H9 (cell line): ENCODE measurements around the gene PARD3. TPM values are rescaled to one million over a fixed set of nuclear protein-coding genes. Genes with fewer than 3 reads are reported as not detected.

Source experiments
- DNase-seq: peaks from one replicate; pipeline ENCODE4 v3.0.0-alpha.2; 2017
- H2AFZ ChIP-seq: one replicate; pipeline ENCODE4 v1.6.1; 2013; ENCODE audit warnings: mild to moderate bottlenecking, low read length, control low read depth, moderate library complexity
- H2AK5ac ChIP-seq: 2 replicates; pipeline ENCODE4 v1.6.1; 2013; ENCODE audit warnings: low read length, control low read depth, mixed read lengths; ENCODE audit not compliant: insufficient read length
- H2BK120ac ChIP-seq: one replicate; pipeline ENCODE4 v1.6.1; 2013; ENCODE audit warnings: low read depth, mild to moderate bottlenecking, low read length, control low read depth, inconsistent platforms; ENCODE audit not compliant: poor library complexity, severe bottlenecking
- H2BK12ac ChIP-seq: 2 replicates; pipeline ENCODE4 v1.6.1; 2013; ENCODE audit warnings: low read length, control low read depth, mixed read lengths, low read depth; ENCODE audit not compliant: insufficient read length
- H2BK15ac ChIP-seq: 2 replicates; pipeline ENCODE4 v1.6.1; 2013; ENCODE audit warnings: low read depth, low read length, control low read depth
- H2BK20ac ChIP-seq: one replicate; pipeline ENCODE4 v1.6.1; 2013; ENCODE audit warnings: low read depth, mild to moderate bottlenecking, low read length, control low read depth, inconsistent platforms; ENCODE audit not compliant: poor library complexity, severe bottlenecking
- H2BK5ac ChIP-seq: 2 replicates; pipeline ENCODE4 v1.6.1; 2013; ENCODE audit warnings: low read length, control low read depth, mixed read lengths; ENCODE audit not compliant: insufficient read length
- H3K14ac ChIP-seq: 2 replicates; pipeline ENCODE4 v1.6.1; 2013; ENCODE audit warnings: low read length, control low read depth; ENCODE audit not compliant: insufficient read depth
- H3K18ac ChIP-seq: 2 replicates; pipeline ENCODE4 v1.6.1; 2013; ENCODE audit warnings: low read depth, mild to moderate bottlenecking, mixed read lengths, low read length, control low read depth; ENCODE audit not compliant: insufficient read length
- H3K23ac ChIP-seq: 2 replicates; pipeline ENCODE4 v1.6.1; 2013; ENCODE audit warnings: low read length, control low read depth, mixed read lengths, low read depth; ENCODE audit not compliant: insufficient read length
- H3K23me2 ChIP-seq: 2 replicates; pipeline ENCODE4 v1.6.1; 2013; ENCODE audit warnings: low read depth, mild to moderate bottlenecking, mixed read lengths, low read length, control low read depth; ENCODE audit not compliant: insufficient read length, poor library complexity, severe bottlenecking
- H3K27ac ChIP-seq: 2 replicates; pipeline ENCODE4 v1.5.1; 2013; ENCODE audit warnings: low read length, control low read depth, mixed read lengths, low read depth; ENCODE audit not compliant: insufficient read length
- H3K27me3 ChIP-seq: 2 replicates; pipeline ENCODE4 v1.6.1; 2013; ENCODE audit warnings: low read length, control low read depth, inconsistent platforms; ENCODE audit not compliant: insufficient read depth
- H3K4ac ChIP-seq: 2 replicates; pipeline ENCODE4 v1.6.1; 2013; ENCODE audit warnings: low read depth, mild to moderate bottlenecking, control low read depth, inconsistent platforms, low read length, moderate library complexity
- H3K4me1 ChIP-seq: 2 replicates; pipeline ENCODE4 v1.6.1; 2013; ENCODE audit warnings: low read length, control low read depth, inconsistent platforms; ENCODE audit not compliant: insufficient read depth
- H3K4me2 ChIP-seq: 2 replicates; pipeline ENCODE4 v1.6.1; 2013; ENCODE audit warnings: low read length, control low read depth, mixed read lengths; ENCODE audit not compliant: insufficient read length, insufficient read depth
- H3K56ac ChIP-seq: 2 replicates; pipeline ENCODE4 v1.6.1; 2013; ENCODE audit warnings: low read depth, mild to moderate bottlenecking, mixed read lengths, low read length, control low read depth; ENCODE audit not compliant: insufficient read length
- H3K79me1 ChIP-seq: 2 replicates; pipeline ENCODE4 v1.6.1; 2013; ENCODE audit warnings: low read depth, mild to moderate bottlenecking, moderate library complexity, low read length, control low read depth, inconsistent platforms; ENCODE audit not compliant: insufficient read depth, poor library complexity, severe bottlenecking
- H3K79me2 ChIP-seq: 2 replicates; pipeline ENCODE4 v1.6.1; 2013; ENCODE audit warnings: low read length, control low read depth, inconsistent platforms; ENCODE audit not compliant: insufficient read depth
- H3K9ac ChIP-seq: 2 replicates; pipeline ENCODE4 v1.6.1; 2013; ENCODE audit warnings: low read length, control low read depth, mixed read lengths; ENCODE audit not compliant: insufficient read length; ENCODE audit errors: extremely low read depth
- H3K9me3 ChIP-seq: one replicate; pipeline ENCODE4 v1.6.1; 2013; ENCODE audit warnings: low read depth, low read length, inconsistent platforms; ENCODE audit not compliant: control insufficient read depth
- H3T11ph ChIP-seq: one replicate; pipeline ENCODE4 v1.6.1; 2013; ENCODE audit warnings: mild to moderate bottlenecking, low read length, control low read depth, inconsistent platforms
- H4K20me1 ChIP-seq: one replicate; pipeline ENCODE4 v1.6.1; 2013; ENCODE audit not compliant: control insufficient read depth, insufficient read length, insufficient read depth
- H4K5ac ChIP-seq: 2 replicates; pipeline ENCODE4 v1.6.1; 2013; ENCODE audit warnings: low read depth, mild to moderate bottlenecking, mixed read lengths, low read length, control low read depth; ENCODE audit not compliant: insufficient read length
- H4K8ac ChIP-seq: replicated peaks from 2 replicates; pipeline ENCODE4 v1.6.1; 2013; ENCODE audit warnings: low read length, control low read depth, mixed read lengths, low read depth; ENCODE audit not compliant: insufficient read length
- H4K91ac ChIP-seq: 2 replicates; pipeline ENCODE4 v1.6.1; 2013; ENCODE audit warnings: low read depth, mild to moderate bottlenecking, moderate library complexity, mixed read lengths, low read length, control low read depth; ENCODE audit not compliant: insufficient read length
- H3K27ac Mint-ChIP-seq, 3 experiments: 2 replicates in 2 of 3; 3 replicates in 1 of 3; pipeline ENCODE4 v1.8.0; 2020 to 2021; ENCODE audit warnings: mixed read lengths in 3 of 3, mild to moderate bottlenecking in 1 of 3, moderate library complexity in 1 of 3
- H3K27me3 Mint-ChIP-seq: 2 replicates; pipeline ENCODE4 v1.8.0; 2021; ENCODE audit warnings: low read depth, mild to moderate bottlenecking, moderate library complexity, mixed read lengths
- H3K36me3 Mint-ChIP-seq, 3 experiments: 2 replicates in 2 of 3; 3 replicates in 1 of 3; pipeline ENCODE4 v1.8.0; 2020 to 2021; ENCODE audit warnings: low read depth in 3 of 3, mixed read lengths in 3 of 3; ENCODE audit not compliant: insufficient read depth in 1 of 3
- H3K4me1 Mint-ChIP-seq, 2 experiments: 2 replicates each; pipeline ENCODE4 v1.8.0; 2020; ENCODE audit warnings: mixed read lengths in 2 of 2
- H3K4me3 Mint-ChIP-seq, 2 experiments: 2 replicates in 1 of 2; 3 replicates in 1 of 2; pipeline ENCODE4 v1.8.0; 2020 to 2021; ENCODE audit warnings: mild to moderate bottlenecking in 2 of 2, mixed read lengths in 2 of 2, moderate library complexity in 1 of 2
- H3K9me3 Mint-ChIP-seq, 2 experiments: 2 replicates in 1 of 2; 3 replicates in 1 of 2; pipeline ENCODE4 v1.8.0; 2020; ENCODE audit warnings: mild to moderate bottlenecking in 2 of 2, mixed read lengths in 2 of 2, moderate library complexity in 1 of 2
- WGBS: extraction: QIAGEN DNeasy Blood & Tissue Kit; methylation state at CpG from one replicate; pipeline ENCODE4 v1.1.7; 2013; ENCODE audit warnings: missing lambda C conversion rate, low lambda C conversion rate, mixed read lengths; ENCODE audit not compliant: insufficient read length; ENCODE audit errors: extremely low coverage; 5-methylcytosine and 5-hydroxymethylcytosine counted together
- total RNA-seq: library from RNA; stranded (reverse); gene quantifications from 2 replicates; pipeline ENCODE4 v1.2.1, GENCODE V29; 2021
- TF ChIP-seq, protein P1 (sequence below): fragments of 200-600 bp; sonication (generic); conservative IDR thresholded peaks from 3 replicates; pipeline ENCODE4 v1.8.0; 2021; ENCODE audit warnings: antibody characterized with exemption, mild to moderate bottlenecking

PARD3 gene
- total RNA-seq, 1 experiment from 2014 or later = 44.7 TPM

DNA sequence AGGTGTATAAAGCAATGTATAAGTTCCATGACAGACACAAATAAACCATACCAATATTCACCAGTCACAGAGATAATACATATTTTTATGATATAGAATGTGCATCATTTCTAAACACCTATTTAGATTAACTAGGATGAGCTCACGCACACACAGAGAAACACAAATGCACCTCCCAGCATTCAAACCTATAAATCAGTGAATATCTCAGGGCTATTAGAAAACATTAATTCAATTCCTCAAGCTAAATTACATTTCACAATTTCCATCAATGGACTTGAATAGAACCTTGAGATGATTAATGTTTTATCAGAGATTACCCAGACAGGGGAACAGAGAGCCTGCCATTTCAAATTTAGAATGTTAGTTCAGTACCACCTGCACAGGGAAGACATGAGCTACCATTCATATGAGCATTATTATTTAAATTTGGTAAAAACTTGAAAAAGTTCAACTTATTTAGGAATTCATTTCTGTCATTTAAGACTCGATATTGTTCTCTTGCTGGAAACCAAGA lies 221.7 kb downstream of the PARD3 start:
- TF ChIP-seq, protein P1, sequence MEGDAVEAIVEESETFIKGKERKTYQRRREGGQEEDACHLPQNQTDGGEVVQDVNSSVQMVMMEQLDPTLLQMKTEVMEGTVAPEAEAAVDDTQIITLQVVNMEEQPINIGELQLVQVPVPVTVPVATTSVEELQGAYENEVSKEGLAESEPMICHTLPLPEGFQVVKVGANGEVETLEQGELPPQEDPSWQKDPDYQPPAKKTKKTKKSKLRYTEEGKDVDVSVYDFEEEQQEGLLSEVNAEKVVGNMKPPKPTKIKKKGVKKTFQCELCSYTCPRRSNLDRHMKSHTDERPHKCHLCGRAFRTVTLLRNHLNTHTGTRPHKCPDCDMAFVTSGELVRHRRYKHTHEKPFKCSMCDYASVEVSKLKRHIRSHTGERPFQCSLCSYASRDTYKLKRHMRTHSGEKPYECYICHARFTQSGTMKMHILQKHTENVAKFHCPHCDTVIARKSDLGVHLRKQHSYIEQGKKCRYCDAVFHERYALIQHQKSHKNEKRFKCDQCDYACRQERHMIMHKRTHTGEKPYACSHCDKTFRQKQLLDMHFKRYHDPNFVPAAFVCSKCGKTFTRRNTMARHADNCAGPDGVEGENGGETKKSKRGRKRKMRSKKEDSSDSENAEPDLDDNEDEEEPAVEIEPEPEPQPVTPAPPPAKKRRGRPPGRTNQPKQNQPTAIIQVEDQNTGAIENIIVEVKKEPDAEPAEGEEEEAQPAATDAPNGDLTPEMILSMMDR = no peak
- H3K79me2 ChIP-seq = no peaks in the 10 kb centered on the region
- H4K5ac ChIP-seq = no peak overlapping the region
- peaks cover 0 to 6% (median 0%) of the 10 kb centered on the region in 3 experiments; a peak in 4 of 7 replicates for H3K36me3 Mint-ChIP-seq
- H2AFZ ChIP-seq = no peak overlapping the region
- peaks cover 6% of the 10 kb centered on the region; the same call in 1 of the 2 replicates for H3K4me1 ChIP-seq
- H2BK5ac ChIP-seq = no peak overlapping the region
- peaks cover 20 to 22% of the 10 kb centered on the region in 2 experiments for H3K4me1 Mint-ChIP-seq
- WGBS = no CpG with 5 or more reads among the region's 2 CpGs
- no peak overlapping the region for H2AK5ac ChIP-seq
- no peak overlapping the region for H2BK15ac ChIP-seq
- no peak overlapping the region for H2BK120ac ChIP-seq
- H3K9me3 ChIP-seq = no peaks in the 10 kb centered on the region
- H3K23me2 ChIP-seq = no peaks in the 10 kb centered on the region
- no peaks in the 10 kb centered on the region for H3K79me1 ChIP-seq
- no peak overlapping the region for H3K4me3 Mint-ChIP-seq
- H2BK20ac ChIP-seq = no peak overlapping the region
- H3T11ph ChIP-seq = no peak overlapping the region
- H3K4me2 ChIP-seq = no peak overlapping the region
- no peaks in the 10 kb centered on the region for H4K20me1 ChIP-seq
- no peak for DNase-seq
- H3K9ac ChIP-seq = no peak overlapping the region
- no peak overlapping the region for H3K4ac ChIP-seq
- no peaks in the 10 kb centered on the region for H3K9me3 Mint-ChIP-seq
- no peaks in the 10 kb centered on the region for H3K27me3 Mint-ChIP-seq
- no peaks in the 10 kb centered on the region for H3K27me3 ChIP-seq
- H3K23ac ChIP-seq = no peak overlapping the region
- H4K8ac ChIP-seq = no peak overlapping the region
- no peak overlapping the region for H4K91ac ChIP-seq
- H2BK12ac ChIP-seq = no peak overlapping the region
- no peak overlapping the region for H3K27ac Mint-ChIP-seq
- no peak overlapping the region for H3K14ac ChIP-seq
- H3K27ac ChIP-seq = no peak overlapping the region
- no peak overlapping the region for H3K56ac ChIP-seq
- H3K18ac ChIP-seq = no peak overlapping the region
